GM12872 (cell line): ENCODE data around the gene AEN.

ENCODE experiments used
- TF ChIP-seq, protein P1 (sequence below): IDR thresholded peaks from 3 replicates; pipeline ENCODE4 v1.5.1; 2011; ENCODE audit warnings: low read depth, mild to moderate bottlenecking, low read length, moderate library complexity; ENCODE audit not compliant: insufficient read depth

AEN gene

DNA sequence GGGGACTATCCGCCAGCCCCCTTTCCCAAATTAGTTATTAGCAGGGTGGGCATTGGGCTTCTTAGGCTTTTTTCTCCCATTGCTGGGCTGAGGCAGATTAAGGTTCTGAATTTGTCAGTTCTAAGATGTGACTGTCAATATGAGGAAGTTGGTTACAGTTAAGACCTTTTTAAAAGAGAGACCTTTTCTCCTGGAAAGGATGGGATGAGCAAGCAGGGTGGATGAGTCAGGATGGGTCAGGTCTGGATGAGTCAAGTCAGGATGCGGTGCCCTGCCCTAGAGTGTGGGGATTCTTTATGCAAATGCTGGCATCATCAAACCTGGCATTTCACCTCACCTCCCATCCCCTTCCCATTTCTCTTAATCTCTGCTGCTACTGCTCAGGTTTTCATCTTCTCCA, 1.9 kb downstream of the AEN start:
- TF ChIP-seq, protein P1, sequence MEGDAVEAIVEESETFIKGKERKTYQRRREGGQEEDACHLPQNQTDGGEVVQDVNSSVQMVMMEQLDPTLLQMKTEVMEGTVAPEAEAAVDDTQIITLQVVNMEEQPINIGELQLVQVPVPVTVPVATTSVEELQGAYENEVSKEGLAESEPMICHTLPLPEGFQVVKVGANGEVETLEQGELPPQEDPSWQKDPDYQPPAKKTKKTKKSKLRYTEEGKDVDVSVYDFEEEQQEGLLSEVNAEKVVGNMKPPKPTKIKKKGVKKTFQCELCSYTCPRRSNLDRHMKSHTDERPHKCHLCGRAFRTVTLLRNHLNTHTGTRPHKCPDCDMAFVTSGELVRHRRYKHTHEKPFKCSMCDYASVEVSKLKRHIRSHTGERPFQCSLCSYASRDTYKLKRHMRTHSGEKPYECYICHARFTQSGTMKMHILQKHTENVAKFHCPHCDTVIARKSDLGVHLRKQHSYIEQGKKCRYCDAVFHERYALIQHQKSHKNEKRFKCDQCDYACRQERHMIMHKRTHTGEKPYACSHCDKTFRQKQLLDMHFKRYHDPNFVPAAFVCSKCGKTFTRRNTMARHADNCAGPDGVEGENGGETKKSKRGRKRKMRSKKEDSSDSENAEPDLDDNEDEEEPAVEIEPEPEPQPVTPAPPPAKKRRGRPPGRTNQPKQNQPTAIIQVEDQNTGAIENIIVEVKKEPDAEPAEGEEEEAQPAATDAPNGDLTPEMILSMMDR: no peak

DNA sequence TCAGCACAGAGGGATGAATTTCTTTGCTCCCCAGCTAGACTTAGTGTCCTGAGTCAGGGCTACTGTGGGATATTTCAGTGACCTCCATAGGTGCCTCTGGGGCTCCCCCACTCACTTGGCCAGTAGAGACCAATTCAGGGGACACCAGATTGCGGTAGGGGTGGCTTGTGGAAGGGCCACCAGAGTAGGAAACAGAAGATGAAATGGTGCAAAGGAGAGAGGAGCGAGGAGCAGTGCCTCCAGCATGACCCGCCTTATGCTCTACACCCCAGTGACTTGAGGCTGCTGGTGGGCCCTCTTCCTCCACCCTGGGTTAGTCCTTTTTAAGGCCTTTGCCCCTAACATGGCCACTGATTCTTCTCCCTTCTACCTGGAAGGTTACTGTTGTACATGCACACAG, 2.5 kb downstream of the AEN start:
- TF ChIP-seq, protein P1: no peak

DNA sequence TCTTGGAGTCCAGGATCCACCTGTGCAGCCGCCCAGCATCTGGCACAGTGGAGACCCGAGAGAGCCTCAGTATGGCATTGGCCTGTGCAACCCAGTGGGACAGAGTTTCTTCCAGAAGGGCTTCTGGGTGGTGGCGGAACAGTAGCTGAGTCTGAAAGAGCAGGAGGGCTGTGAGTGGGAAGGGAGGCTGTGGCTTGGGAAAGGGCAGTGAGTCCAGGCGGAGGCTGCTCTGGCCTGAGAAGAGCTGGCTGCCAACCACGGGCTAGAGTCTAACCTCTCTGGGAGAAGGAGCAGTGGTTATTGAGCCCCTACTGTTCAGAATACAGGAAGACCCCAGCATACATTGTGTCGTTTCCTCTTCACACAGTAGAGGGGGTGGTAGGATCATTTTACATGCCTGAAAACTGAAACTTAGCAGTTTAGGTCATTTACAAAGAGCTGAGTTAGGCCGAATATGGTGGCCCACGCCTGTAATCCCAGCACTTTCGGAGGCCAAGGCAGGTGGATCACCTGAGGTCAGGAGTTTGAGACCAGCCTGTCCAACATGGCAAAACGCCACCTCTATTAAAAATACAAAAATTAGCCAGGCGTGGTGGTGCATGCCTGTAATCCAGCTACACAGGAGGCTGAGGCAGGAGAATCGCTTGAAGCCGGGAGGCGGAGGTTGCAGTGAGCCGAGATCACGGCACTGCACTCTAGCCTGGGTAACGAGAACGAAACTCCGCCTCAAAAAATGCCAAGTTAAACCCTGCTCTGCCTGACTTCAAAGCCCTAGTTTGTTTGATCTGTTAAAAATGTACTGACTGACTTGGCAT, 3.2 kb downstream of the AEN start:
- TF ChIP-seq, protein P1: peak; percentile 69; the same call in 2 of the 3 replicates

DNA sequence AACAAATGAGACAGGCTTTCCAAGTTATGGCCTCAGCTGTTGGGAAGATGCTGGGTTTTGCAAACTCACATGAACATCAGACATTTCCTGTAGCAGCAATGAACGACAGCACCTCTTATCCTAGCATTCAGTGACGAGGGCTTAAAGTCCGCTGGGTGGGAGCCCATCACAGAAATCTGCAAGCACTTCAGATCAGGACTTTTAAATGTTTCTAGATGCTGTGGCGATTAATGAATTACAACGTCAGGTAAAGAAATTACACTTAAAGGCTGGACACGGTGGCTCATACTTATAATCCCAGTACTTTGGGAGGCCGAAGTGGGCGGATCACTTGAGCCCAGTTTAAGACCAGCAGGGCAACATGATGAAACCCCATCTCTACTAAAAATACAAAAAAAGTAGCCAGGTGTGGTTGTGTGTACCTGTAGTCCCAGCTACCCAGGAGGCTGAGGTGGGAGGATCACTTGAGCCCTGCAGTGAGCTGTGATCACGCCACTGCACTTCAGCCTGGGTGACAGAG, 3.9 kb downstream of the AEN start:
- TF ChIP-seq, protein P1: no peak

DNA sequence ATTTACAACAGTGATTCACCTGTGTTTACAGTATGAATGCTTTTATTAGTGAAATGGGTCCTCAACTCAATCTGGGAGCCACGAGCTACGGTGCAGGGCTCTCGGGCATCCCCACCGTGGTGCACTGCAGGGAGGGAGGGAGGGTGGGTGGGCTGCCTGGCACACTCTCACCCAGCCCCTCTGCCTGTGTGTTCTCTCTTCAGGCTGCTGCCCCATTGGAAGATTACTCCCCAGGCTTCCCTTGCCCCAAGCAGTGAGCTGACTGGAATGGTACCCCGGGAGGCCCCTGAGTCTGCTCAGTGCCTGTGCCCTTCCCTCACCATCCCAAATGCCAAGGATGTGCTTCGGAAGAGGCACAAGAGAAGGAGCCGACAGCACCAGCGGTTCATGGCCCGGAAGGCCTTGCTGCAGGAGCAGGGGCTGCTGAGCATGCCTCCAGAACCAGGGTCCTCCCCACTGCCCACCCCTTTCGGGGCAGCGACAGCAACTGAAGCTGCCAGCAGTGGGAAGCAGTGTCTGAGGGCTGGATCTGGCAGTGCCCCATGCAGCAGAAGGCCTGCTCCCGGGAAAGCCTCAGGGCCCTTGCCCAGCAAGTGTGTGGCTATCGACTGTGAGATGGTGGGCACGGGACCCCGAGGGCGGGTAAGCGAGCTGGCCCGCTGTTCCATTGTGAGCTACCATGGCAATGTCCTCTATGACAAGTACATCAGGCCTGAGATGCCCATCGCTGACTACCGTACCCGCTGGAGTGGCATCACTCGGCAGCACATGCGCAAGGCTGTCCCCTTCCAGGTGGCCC, 5.0 kb downstream of the AEN start:
- TF ChIP-seq, protein P1: no peak

DNA sequence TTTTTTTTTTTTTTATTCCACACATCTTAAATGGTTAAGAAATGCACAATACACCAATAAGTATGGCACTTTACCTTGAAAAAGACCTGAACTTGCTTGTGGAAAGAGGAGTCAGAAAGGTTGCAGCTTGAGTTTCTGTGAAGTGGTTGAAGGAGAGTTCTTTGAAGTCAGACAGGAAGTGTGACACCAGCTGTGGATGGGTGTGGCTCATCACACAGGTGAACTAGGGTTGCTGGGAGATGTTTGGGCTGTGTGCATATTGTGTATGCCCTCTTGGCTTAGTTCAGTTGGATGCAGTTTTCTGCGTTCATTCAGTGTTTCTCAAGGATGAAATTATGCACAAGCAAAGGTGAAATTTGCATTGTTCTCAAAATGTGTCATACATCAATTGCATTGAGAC, 6.3 kb downstream of the AEN start:
- TF ChIP-seq, protein P1: no peak

DNA sequence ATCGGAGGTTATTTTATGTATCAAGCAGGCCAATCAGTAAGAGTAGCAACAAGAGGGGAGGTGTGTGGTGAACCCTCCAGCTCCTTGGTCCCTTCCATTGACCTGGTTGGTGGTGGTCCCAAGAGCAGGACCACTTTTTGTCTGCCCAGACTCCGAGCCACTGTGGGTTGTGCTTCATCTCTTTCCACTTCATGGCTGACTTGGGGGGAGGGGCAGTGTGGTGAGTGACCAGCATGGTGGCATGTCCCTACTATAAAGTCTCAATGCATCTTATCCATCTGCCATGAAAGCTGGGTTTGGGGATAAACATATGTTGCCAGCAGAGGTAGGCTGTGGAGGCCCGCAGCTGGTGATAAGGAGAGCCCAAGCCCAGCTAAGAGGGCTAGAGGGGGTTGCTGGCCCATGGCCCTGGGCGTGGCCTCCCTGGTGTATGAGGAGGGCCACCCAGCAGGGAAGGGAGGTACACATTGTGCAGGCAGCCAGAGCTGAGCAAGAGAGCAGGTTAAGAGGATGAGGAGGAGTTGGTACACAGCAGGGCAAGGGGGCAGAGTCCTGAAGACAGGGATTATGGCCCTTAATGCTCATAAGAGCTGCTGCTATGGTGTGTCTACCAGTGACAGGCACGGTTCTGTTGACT, 7.0 kb downstream of the AEN start:
- TF ChIP-seq, protein P1: no peak
